ENCODE measurements around the gene PARD3.
A peak's percentile ranks its signal among the peaks of the same experiment; 100 is the strongest.

PARD3 gene

GRCh38 chr10:34622945-34623344 lies 192.2 kb downstream of the PARD3 start:
- no peaks in the 10 kb centered on the region for H3K27me3 ChIP-seq (ENCODE audit: insufficient read depth, low read depth)
- H4K20me1 ChIP-seq (ENCODE audit: insufficient read depth) = peaks cover 4% of the 10 kb centered on the region
- TF ChIP-seq CTCF (conservative IDR thresholded peaks at IDR 0.05; ENCODE audit: low read depth, low read length) = no peak

GRCh38 chr10:34618611-34619010 lies 196.5 kb downstream of the PARD3 start:
- Histone ChIP-seq H3K4me2 (no peak overlapping the region), H3K27ac (no peak overlapping the region), H4K20me1 (ENCODE audit: insufficient read depth) (peaks cover 4% of the 10 kb centered on the region; the same call in 1 of the 2 replicates), H3K4me3 (IDR thresholded peaks at IDR 0.05; ENCODE audit: insufficient read depth, low read depth, low read length) (no peak overlapping the region), H2AFZ (ENCODE audit: low read depth) (no peak overlapping the region), H3K4me1 (ENCODE audit: low read depth, poor library complexity, severe bottlenecking) (peaks cover 58% of the 10 kb centered on the region), H3K27me3 (ENCODE audit: insufficient read depth, low read depth) (no peaks in the 10 kb centered on the region), H3K9ac (no peak overlapping the region), H3K36me3 (ENCODE audit: insufficient read depth) (no peaks in the 10 kb centered on the region), H3K79me2 (ENCODE audit: insufficient read depth, low read depth) (peaks cover 47% of the 10 kb centered on the region)
- TF ChIP-seq CTCF (conservative IDR thresholded peaks at IDR 0.05; ENCODE audit: low read depth, low read length) = no peak

More at GRCh38 chr10:34622945-34623344, 192.2 kb downstream of the PARD3 start:
- H3K9ac ChIP-seq = no peak overlapping the region
- H3K4me3 ChIP-seq (IDR thresholded peaks at IDR 0.05; ENCODE audit: insufficient read depth, low read depth, low read length) = no peak overlapping the region
- peak overlapping the region; percentile 65 for H3K4me2 ChIP-seq
- no peak overlapping the region for H2AFZ ChIP-seq (ENCODE audit: low read depth)
- H3K79me2 ChIP-seq (ENCODE audit: insufficient read depth, low read depth) = peaks cover 38% of the 10 kb centered on the region; the same call in 1 of the 2 replicates
- peaks cover 91% of the 10 kb centered on the region for H3K4me1 ChIP-seq (ENCODE audit: low read depth, poor library complexity, severe bottlenecking)
- peak overlapping the region; percentile 59 for H3K27ac ChIP-seq
- no peaks in the 10 kb centered on the region for H3K36me3 ChIP-seq (ENCODE audit: insufficient read depth)

- H3K4me3 ChIP-seq (IDR thresholded peaks at IDR 0.05; ENCODE audit: insufficient read depth, low read depth, low read length) = no peak overlapping the region
- TF ChIP-seq CTCF (conservative IDR thresholded peaks at IDR 0.05; ENCODE audit: low read depth, low read length) = no peak
- no peak overlapping the region for H2AFZ ChIP-seq (ENCODE audit: low read depth)
- no peaks in the 10 kb centered on the region for H3K36me3 ChIP-seq (ENCODE audit: insufficient read depth)
- no peaks in the 10 kb centered on the region; the same call in 1 of the 2 replicates for H4K20me1 ChIP-seq (ENCODE audit: insufficient read depth)
- H3K79me2 ChIP-seq (ENCODE audit: insufficient read depth, low read depth) = peaks cover 31% of the 10 kb centered on the region
- no peaks in the 10 kb centered on the region for H3K27me3 ChIP-seq (ENCODE audit: insufficient read depth, low read depth)
- no peak overlapping the region for H3K4me2 ChIP-seq
- peaks cover 29% of the 10 kb centered on the region for H3K4me1 ChIP-seq (ENCODE audit: low read depth, poor library complexity, severe bottlenecking)
- no peak overlapping the region for H3K27ac ChIP-seq
- H3K9ac ChIP-seq = no peak overlapping the region
Observed at GRCh38 chr10:34615770-34616169, 199.3 kb downstream of the PARD3 start.

GRCh38 chr10:34613491-34613890 lies 201.6 kb downstream of the PARD3 start:
- no peak overlapping the region for H3K4me3 ChIP-seq (IDR thresholded peaks at IDR 0.05; ENCODE audit: insufficient read depth, low read depth, low read length)
- no peaks in the 10 kb centered on the region for H3K36me3 ChIP-seq (ENCODE audit: insufficient read depth)
- peaks cover 34% of the 10 kb centered on the region for H3K79me2 ChIP-seq (ENCODE audit: insufficient read depth, low read depth)
- no peaks in the 10 kb centered on the region for H3K27me3 ChIP-seq (ENCODE audit: insufficient read depth, low read depth)
- H3K4me2 ChIP-seq = no peak overlapping the region
- H3K4me1 ChIP-seq (ENCODE audit: low read depth, poor library complexity, severe bottlenecking) = peaks cover 10% of the 10 kb centered on the region
- TF ChIP-seq CTCF (conservative IDR thresholded peaks at IDR 0.05; ENCODE audit: low read depth, low read length) = no peak
- H3K27ac ChIP-seq = no peak overlapping the region
- no peaks in the 10 kb centered on the region; the same call in 1 of the 2 replicates for H4K20me1 ChIP-seq (ENCODE audit: insufficient read depth)
- H2AFZ ChIP-seq (ENCODE audit: low read depth) = no peak overlapping the region
- no peak overlapping the region for H3K9ac ChIP-seq

Measured in KMS-11 (cell line).